22Rv1 (cell line): ENCODE measurements around the gene SMOC2.

Experiments used
- ZFX ChIP-seq: fragments of 450-650 bp; IDR thresholded peaks from 2 replicates; pipeline ENCODE4 v1.6.1; 2017; ENCODE audit warnings: antibody characterized with exemption, borderline replicate concordance
- TF ChIP-seq, protein P1 (sequence below): fragments of 450-650 bp; IDR thresholded peaks from 2 replicates; pipeline ENCODE4 v1.5.1; 2017; ENCODE audit warnings: mild to moderate bottlenecking

- TF ChIP-seq, protein P1, sequence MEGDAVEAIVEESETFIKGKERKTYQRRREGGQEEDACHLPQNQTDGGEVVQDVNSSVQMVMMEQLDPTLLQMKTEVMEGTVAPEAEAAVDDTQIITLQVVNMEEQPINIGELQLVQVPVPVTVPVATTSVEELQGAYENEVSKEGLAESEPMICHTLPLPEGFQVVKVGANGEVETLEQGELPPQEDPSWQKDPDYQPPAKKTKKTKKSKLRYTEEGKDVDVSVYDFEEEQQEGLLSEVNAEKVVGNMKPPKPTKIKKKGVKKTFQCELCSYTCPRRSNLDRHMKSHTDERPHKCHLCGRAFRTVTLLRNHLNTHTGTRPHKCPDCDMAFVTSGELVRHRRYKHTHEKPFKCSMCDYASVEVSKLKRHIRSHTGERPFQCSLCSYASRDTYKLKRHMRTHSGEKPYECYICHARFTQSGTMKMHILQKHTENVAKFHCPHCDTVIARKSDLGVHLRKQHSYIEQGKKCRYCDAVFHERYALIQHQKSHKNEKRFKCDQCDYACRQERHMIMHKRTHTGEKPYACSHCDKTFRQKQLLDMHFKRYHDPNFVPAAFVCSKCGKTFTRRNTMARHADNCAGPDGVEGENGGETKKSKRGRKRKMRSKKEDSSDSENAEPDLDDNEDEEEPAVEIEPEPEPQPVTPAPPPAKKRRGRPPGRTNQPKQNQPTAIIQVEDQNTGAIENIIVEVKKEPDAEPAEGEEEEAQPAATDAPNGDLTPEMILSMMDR = no peak
- TF ChIP-seq ZFX = no peak
Observed at GRCh38 chr6:168706471-168707177, 265.6 kb downstream of the SMOC2 start.
